Measurements from ENCODE around the gene ACSL3.

Gene ACSL3

DNA sequence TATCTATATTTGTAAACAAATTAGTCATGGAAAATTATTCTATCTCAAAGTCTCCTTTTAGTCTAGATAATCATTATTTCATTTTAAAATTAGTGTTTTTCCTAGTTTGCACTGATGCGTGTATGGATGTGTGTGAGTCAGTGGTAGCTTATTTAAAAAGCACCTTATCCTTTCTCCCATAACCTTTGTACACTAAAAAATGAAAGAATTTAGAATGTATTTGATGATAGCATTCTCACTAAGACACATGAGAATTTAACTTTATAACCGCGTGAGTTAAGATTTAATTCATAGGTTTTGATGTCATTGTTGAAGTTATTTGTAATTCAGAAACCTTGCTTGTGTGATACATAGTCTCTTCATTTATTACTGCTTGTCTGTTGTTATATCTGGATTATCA is 81.7 kb downstream of the ACSL3 start:
- no peak for DNase-seq (ENCODE audit: low read depth in 2 of 2)

DNA sequence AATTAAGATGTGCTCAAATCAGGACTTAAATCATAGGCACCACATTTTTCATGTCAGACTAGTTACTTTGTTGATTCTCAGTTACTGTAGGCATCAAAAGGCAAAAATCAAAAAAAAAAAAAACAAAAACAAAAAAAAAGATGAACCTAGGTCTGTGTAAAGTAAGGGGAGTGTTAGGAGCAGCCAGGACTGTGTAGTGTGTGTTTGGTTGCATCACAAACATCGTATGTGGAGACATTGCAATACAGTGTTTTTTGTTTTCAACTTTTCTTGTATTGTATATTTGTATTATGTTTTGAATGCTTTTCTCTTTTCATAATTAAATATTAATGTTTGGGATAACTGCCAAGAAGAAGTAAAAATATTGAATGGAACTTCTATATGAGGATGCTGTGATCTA is 82.1 kb downstream of the ACSL3 start:
- DNase-seq (ENCODE audit: low read depth in 2 of 2), result no peak

DNA sequence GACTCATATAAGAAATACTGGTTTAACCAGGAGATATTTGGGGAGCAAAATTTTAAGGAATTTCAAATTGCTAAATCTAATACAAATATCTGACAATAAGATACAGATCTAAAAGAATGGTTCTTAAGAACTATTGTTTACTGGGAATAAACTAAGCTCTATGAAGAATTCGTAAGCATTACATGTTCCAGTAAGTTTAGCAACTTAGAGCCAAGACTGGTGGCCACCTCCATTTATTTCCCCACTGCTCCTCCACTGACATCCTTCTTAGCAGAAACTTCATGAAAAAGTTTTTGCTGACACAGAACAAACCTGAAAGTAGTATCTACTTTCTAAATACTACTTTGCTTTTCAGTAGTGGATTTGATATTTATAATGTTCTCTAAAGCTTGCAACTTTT is 83.0 kb downstream of the ACSL3 start:
- no peak for DNase-seq (ENCODE audit: low read depth in 2 of 2)

DNA sequence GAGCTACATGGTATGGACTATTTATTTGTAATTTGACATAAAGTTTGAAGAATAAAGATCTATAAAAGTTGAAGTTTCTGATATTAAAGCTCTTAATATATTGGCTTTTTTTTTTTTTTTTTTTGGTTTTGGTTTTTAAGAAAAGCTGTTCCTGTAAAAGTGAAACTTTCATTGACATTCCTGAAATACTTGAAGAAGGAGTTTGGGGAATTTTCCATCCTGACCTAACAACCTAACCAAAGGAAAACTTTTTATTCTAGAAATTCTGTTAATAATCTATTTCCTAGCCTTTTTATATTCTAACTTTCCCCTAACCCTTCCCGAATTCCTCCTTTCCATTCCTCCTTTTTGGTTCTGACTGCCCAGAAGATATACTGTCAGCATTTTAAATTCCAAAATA is 83.7 kb downstream of the ACSL3 start:
- DNase-seq (ENCODE audit: low read depth in 2 of 2), result no peak

GRCh38 chr2:222944971-222945740 is 84.3 kb downstream of the ACSL3 start:
- no peak for DNase-seq (ENCODE audit: low read depth in 2 of 2)

DNA sequence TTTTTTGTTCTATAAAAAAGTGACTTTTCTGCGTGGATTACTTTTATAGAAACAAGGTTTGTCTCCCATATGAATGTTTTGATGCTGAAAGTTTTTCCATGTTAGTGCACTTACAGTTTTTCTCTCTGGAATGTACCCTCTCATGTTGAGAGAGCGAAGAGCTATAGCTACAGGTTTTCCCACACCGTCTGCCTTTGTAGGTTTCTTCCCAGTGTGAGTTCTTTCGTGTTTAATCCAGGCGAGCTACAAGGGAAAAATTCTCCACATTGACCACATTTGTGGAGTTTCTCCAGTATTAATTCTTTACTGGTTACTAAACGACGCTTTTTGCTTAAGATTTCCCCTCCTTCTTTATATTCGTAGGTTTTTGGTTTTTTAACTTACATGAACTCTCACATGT is 85.1 kb downstream of the ACSL3 start:
- no peak for DNase-seq (ENCODE audit: low read depth in 2 of 2)

- no peak for DNase-seq (ENCODE audit: low read depth in 2 of 2)
Measured at GRCh38 chr2:222946700-222947287, 86.0 kb downstream of the ACSL3 start.

DNA sequence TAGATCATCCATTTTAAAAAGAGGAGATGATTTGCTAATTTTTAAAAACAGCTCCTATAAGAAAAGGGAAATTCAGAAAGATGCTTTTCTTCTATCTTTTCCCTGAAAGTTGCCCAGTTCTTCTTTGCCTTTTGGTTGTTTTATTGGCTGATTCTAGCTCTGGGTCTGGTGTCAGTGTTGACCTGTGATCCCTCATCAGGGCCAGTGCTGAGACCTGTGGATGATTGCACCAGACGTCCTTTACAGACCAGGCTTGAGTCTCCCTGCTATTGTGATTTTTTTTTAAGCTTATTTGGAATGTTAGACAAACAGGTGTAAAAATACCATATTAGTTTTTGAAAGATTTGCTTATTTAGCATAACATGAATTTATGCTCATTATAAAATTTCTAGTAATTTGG is 88.2 kb downstream of the ACSL3 start:
- DNase-seq (ENCODE audit: low read depth in 2 of 2), result no peak

DNA sequence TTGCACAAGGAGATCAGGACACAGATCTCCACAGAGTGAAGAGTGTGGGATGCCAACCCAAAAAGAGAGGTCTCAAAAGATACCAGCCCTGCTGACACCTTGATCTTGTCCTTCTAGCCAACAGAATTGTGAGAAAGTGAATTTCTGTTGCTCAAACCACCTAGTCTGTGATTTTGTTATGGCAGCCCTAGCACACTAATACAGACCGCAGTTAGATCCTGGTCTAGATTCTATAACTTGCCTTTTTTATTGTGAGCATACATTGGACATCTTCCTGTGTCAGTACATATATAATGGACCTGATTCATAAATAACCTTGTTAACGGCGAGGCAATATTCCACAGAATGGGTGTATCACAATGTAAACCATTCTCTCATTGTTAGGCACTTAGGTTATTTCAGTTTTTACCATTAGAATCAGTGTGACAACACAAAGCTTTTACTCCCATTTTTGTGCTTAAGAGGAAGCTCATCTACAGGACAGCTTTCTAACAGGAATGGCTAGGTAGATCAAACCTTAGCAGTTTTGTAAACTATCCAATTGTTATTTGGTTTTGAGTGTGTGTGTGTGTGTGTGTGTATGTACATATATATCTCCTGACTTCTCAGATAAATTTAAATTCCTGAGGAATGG is 89.0 kb downstream of the ACSL3 start:
- no peak for DNase-seq (ENCODE audit: low read depth in 2 of 2)

DNA sequence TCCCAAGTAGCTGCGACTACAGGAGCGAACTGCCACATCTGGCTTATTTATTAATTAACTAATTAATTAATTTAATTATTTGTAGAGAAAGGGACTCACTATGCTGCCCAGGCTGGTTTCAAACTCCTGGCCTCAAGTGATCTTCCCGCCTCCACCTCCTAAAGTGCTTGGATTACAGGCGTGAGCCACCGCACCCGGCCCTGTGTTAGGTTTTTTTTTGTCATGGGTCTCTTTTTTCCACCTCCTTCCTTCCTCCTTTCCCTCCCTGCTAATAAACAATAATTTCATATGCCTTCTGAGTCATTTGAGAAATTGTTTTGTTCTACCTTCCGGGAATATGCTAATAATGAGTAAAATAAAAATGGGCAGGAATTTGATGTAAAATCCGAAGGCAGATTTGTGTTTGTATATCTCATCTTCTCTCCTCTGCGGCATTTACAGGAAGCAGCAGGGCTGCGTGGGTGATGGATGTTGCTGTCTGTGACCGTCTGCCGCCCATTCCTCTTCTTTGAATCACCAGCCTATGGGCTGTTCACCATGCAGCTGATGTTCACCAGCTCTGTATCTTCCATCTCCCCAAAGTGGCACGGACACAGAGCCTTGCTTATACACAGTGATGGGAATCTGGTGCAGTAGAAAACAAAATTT is 89.9 kb downstream of the ACSL3 start:
- DNase-seq (ENCODE audit: low read depth in 2 of 2), result no peak

DNA sequence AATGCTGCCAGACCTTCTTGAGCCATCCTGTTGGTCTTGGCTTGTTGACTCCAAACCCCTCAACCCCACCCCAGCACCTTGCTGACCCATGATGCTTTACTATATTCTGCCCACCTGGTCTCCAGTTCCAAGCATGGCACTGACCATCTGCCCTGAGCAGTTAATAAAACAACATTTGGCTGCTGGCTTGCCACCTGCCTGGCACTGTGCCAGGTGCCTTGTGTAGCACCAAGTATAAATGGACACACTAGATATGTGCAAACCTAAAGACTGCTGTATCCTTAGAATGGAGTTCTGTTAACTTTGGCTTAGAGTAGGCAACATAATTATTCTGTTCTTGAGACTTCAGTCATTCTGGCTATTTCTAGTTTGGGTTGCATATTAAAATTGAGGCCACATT is 91.4 kb downstream of the ACSL3 start:
- DNase-seq (ENCODE audit: low read depth in 2 of 2), result no peak

- no peak for DNase-seq (ENCODE audit: low read depth in 2 of 2)
Measured at GRCh38 chr2:222955008-222955407, 94.2 kb downstream of the ACSL3 start.

DNA sequence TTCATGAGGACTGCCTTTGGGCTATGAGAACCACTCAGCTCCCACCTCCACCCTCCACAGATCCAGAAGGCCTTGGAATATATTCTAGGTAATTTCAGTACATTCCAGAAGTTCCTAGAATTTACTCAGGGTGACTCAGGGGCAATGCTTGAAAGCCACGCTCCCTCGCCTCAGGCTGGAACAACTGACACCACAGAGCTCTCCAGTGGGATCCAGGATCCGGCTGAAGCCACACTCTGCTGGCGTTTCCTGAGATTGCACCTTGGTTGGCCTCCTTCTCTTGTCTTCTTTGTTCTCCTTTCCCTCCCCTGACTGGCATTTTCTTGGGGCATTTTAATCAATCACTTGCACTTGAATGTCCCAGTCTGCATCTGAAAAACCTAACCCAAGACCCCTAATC is 98.5 kb downstream of the ACSL3 start:
- DNase-seq (ENCODE audit: low read depth in 2 of 2), result no peak

- no peak for DNase-seq (ENCODE audit: low read depth in 2 of 2)
Measured at GRCh38 chr2:222960126-222960525, 99.3 kb downstream of the ACSL3 start.

- no peak for DNase-seq (ENCODE audit: low read depth in 2 of 2)
Measured at GRCh38 chr2:222963641-222964040, 102.8 kb downstream of the ACSL3 start.

DNA sequence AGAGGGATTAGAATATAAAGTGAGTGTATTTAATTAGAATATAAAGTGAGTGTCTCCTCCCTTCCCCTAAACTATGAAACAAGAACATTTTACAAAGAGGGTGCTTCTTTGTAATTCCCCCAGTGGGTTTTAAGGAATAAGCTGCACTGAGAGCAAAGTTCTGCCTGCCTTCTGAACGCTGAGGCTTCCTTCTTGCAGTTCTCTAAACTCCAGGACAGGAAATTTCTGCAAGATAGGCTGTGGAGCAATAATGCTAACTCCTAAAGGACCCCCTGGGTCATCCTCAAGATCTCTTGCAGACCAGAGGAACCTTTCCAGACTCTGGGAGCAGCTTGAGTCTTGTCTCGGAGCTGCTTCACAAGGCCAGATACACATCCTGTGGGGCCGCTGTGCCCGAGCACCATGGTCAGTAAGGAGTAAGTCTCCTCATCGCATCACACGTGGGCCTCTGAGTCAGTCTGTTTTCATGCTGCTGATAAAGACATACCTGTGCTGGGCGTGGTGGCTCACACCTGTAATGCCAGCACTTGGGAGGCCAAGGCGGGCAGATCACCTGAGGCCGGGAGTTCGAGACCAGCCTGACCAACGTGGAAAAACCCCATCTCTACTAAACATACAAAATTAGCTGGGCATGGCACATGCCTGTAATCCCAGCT is 103.7 kb downstream of the ACSL3 start:
- no peak for DNase-seq (ENCODE audit: low read depth in 2 of 2)

DNA sequence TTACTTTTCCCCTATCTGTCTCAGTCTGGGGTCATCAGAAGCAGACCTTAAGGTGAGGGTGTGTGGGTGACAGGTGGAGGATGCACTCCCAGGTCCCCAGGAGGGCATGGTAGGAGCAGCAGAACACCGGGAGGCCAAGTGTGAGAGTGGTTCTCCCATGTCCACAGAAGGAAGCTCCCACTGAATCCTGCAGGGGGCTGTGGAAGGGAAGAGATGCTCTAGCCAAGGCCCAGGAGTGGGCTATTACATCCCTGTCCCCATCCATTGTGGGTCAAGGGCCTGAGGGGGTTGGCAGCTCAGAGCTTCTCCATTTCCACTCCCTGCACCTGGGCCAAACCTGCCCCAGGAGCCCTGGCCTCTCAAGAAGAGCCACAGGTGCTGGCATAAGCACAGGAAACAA is 104.7 kb downstream of the ACSL3 start:
- DNase-seq (ENCODE audit: low read depth in 2 of 2), result no peak

DNA sequence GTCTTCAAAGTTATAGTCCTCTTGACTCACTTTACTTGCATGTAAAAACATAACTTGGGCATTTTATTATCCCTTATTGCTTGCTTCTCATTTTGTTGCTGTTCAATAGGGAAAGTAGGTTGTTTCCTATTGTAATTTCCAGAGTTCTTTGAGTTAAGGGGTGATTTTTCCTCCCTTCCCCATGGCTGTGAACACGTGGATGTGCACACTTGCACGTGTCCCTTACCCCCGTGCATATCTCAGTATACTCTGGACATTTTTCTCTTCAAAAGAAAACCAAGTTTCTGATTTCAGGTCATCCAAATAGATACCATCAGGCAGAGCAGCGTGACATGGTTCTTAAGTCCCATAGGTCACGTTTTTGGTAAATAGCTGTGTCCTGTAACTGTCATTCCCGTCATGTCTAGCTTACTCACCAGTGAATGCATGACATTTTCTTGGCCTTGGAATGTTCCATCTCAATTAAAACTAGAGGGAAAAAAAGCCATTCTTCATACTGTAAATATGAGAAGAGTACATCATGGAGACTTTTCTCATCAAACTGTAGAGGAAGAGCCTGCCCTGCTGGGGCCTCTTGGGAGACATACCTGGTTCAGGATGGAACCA is 107.8 kb downstream of the ACSL3 start:
- DNase-seq (ENCODE audit: low read depth in 2 of 2), result no peak

GRCh38 chr2:222969491-222969890 is 108.7 kb downstream of the ACSL3 start:
- no peak for DNase-seq (ENCODE audit: low read depth in 2 of 2)

GRCh38 chr2:222972420-222972819 is 111.6 kb downstream of the ACSL3 start:
- DNase-seq (ENCODE audit: low read depth in 2 of 2), result no peak

DNA sequence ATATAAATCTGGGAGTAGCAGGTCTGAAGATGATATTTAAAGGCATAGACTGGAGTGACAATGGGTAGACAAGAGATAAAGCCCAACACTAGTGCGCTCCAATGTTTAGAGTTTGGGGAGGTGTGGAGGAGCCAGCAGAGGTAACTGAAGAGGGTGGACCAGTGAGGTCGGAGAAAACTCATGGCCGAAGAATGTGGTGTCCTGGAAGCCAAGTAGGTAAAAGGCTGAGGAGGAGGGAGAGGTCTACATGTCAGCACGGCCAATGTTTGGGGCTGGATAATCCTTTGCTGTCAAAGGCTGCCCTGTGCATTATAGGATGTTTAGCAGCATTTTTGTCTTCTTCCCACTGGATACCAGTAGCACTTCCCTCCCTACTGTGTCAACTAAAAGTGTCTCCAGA is 112.4 kb downstream of the ACSL3 start:
- no peak for DNase-seq (ENCODE audit: low read depth in 2 of 2)

DNA sequence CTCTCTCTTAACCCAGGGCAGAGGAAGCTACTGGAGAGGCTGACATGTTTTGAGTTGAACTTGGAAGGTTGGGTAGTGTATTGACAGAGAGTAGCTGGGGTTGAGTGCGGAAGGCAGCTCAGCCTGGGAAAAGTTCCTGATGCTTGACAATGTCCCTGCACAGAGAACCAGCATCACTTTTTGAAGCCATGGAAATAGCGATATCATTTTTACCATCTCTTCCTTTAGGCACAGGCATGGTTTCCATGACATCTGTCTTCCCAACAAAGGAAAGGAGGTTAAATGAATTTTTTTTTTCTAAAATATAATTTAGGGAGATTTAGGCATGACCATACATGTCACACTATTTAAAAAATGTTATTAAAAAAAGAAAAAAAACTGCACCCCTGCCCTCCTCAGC is 112.9 kb downstream of the ACSL3 start:
- DNase-seq (ENCODE audit: low read depth in 2 of 2), result no peak
